Activated CD4-positive, alpha-beta T cell treated with anti-CD3 and anti-CD28 coated beads for 24 hours (primary cell): ENCODE measurements around the gene FTCD.
"Not testable (repeated sequence)": the region's sequence is repeated elsewhere in the genome, so short reads cannot be mapped to it uniquely, and the experiment has no call there.

Experiments
- DNase-seq, 2 donors: peaks; one replicate each; pipeline ENCODE4 v3.0.0-alpha.2; 2020; ENCODE audit warnings: low read depth in 2 of 2

The FTCD gene

DNA sequence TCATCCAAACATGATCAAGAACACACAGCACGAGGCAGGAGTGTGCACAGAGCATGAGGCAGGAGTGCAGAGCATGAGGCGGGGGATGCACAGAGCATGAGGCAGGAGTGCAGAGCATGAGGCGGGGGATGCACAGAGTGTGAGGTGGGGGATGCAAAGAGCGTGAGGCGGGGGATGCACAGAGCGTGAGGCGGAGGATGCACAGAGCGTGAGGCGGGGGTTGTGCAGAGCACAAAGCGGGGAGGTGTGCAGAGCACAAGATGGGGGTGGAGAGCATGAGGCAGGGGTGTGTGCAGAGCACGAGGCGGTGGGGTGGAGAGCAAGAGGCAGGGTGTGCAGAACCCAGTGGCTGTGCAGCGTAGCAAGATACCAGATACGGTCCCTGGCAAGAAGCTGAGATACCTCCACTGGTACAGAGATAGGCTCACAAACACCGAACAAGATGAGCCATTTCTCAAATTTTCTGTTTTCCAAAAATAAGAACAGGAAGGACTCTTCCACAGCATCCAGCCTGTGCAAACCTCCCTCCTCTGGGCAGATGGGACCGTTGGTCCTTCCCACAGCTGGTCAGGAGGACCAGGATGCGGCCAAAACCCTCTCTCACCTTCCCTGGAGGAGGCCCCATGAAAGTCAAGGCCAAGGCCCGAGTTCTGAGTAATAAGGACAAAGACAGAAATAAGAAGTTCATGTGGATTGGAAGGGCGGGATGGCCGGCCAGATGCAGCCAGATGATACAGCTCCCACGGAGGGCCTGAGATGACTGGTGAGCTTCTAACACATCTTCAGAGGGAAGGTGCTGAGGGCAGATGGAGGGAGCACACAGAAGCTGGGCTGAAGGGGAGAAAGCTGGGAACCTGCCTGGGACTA, 16.9 kb upstream of the FTCD start:
- DNase-seq = no peak

DNA sequence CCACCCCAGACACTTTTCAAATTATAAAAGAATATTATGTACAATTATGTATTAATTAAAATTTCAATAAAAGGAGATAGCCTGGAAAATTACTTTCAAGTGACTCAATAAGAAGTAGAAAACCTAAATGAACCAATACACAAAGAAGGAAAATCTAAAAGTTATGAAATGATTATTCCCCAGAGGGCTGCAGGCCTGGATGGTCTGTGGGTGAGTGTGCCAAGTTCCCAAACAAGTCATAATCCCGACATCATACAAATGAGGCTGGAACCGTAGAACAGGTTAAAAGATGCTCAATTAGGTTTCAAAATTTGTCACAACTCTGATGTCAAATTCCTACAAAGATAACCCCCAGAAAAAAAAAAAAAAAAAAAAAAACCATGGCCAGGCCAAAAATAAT, 16.2 kb upstream of the FTCD start:
- DNase-seq = no peak

DNA sequence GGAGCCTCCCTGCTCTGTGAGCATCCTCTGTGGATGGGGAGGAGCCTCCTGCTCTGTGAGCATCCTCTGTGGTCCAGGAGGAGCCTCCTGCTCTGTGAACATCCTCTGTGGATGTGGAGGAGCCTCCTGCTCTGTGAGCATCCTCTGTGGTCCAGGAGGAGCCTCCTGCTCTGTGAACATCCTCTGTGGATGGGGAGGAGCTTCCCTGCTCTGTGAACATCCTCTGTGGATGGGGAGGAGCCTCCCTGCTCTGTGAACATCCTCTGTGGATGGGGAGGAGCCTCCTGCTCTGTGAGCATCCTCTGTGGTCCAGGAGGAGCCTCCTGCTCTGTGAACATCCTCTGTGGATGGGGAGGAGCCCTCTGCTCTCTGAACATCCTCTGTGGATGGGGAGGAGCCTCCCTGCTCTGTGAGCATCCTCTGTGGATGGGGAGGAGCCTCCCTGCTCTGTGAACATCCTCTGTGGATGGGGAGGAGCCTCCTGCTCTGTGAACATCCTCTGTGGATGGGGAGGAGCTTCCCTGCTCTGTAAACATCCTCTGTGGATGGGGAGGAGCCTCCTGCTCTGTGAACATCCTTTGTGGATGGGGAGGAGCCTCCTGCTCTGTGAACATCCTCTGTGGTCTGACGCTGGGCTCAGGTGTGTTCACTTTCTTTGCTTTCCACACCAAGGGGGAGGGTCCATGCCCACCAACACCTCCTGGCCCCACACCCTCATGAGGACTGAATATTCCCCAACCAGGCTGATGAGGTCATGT, 15.2 kb upstream of the FTCD start:
- not testable (repeated sequence) for DNase-seq

DNA sequence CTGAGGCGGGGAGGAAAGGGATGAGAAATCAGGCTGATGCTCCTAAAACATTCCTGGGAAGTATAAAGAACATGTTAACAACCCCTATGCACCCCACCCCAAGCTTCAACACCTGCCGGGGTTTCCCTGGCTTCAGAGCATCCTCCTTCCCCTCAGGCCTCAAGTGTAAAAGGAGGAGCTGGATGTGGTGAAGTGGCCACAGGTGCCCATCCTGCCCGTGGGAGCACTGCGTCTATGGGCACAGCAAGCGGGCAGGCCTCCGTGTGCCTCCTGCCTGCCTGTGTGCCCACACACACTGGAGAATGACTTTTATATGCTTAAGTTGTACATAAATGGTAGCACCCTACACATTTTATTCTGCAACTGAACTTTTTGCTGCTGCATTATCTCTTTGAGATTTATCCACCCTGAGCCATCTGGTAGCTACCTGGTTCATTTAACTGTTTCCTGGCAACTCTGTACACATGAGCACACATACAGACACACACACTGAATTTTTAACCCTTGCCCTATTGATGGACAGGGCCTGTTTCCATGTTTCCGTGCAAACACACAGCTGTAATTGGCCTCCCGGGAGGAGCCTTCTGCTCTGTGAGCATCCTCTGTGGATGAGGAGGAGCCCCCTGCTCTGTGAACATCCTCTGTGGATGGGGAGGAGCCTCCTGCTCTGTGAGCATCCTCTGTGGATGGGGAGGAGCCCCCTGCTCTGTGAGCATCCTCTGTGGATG, 13.4 kb upstream of the FTCD start:
- no peak for DNase-seq

DNA sequence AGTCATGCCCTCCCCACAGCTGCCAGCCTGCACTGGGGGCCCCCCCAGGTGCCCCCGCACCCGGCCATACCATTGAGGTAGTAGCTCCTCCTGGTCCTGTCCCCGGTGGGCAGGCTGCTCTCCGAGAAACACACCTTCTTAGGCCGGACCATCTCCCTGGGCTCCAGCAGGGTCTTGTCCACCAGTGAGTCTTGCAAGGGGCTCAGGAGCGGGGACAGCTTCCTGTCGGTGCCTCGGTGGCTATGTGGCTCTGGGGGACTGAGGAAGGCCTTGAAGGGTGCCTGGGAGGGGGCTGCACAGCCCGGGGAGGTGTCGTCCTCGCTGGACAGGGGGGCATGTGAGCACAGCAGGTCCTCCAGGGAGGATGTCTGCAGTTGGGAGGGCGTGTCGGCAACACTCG, 12.9 kb upstream of the FTCD start:
- no peak for DNase-seq

DNA sequence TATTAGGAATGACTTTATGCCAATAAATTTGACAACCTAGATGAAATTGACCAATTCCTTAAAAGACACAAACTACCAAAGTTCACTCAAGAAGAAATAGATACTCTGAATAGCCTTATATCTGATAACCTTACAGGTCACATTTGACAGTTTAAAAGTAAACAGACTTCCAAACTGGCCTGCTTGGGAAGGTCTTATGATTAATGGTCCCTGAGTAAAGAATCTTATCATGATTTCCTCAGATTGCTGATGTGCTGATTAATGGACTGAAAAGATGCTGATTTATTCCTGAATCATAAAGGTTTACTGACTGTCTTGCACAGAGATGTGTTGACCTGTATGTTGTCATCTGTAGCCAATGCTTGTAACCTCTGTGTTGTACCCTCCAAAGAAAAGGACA, 9.7 kb upstream of the FTCD start:
- DNase-seq = no peak

DNA sequence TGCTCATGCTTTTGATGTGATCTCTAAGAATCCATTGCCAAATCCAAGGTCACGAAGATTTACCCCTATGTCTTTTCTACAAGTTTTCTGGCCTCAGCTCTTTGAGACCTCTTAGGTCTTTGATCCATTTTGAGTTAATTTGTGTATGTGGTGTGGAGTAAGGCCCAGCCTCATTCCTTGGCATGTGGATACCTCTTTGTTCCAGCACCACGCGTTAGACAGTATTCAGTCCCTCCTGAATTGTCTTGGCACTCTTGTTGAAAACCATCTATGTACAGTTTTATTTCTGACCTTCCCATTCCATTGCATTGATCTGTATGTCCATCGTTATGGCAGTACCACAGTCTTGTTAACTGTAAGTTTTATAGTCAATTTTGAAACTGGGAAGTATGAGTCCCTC, 8.0 kb upstream of the FTCD start:
- no peak for DNase-seq

DNA sequence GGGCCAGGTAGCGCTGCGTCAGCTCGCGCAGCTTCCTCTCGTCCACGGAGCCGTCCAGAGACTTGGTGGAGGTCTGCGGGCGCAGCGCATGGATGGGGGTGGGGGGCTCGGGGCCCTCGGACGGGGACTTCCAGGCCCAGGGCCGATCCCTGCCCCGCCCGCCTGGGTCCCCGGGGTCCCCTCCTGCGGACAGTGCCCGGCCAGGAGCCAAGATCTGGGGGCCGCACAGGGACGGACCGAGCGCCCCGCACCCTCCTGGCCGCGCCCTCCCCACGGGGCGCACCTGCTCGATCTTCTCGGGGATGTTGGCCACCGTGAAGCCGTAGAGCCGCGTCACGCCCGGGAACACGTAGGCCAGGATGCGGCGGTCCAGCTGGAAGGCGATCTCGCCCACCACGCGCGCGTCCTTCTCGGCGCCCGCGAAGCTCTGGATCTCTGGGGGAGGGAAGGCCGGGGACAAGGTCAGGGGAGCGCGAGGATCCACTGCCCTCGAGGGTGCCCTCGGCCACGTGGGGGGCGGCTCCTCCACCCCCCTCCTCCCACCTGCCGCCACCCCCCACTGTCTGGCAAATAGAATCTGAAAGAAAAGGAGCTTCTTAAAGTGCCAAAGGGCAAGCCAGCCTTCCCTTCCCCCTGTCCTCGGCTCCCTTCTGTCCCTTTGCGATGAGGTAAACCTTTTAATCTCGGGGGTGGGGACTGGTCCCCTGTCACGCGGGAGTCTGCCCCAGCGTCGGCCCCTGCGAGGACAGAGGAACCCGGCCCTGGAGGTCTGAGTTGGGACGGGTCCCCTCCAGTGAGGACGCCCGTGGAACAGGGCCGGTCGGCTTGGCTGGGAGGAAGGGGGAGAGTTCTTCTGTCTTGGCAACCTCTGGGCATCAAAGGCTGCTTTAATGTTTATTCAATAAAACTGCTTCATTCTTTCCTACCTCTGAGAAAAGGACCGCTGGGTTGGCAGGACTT, 6.5 kb upstream of the FTCD start:
- DNase-seq = no peak

DNA sequence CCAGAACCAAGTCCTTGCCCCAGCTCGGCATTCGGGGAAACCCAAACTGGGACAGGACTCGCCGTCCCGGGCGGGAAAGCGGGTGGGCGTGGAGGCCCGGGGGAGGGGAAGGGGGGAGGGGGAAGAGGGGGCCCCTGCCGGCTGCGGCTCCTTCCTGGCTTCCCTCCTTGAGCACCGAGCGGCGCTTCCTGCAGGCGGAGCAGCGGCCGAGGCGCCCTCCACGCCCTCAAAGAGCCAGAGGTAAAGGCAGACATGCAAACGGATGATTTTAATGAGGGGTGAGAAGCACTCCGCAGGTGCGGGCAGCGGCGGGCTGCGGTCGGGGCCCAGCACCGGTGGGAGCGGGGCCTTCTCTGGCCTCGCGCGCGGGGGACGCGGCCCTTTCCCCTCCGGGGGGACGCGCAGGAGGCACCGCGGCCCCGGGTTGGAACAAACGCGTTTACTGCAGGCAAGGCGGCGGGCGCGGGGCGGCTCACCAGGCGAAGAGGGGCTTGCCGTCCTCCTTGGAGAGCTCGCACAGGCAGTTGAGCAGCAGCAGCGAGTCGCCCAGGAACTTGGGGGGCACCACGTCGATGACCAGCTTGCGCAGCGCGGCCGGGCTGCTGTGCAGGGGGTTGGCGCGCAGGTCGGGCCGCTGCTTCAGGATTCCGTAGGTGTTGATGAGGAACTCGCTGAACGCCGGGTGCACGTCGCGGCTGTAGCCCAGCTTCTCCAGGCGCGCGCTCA, 5.7 kb upstream of the FTCD start:
- no peak for DNase-seq

DNA sequence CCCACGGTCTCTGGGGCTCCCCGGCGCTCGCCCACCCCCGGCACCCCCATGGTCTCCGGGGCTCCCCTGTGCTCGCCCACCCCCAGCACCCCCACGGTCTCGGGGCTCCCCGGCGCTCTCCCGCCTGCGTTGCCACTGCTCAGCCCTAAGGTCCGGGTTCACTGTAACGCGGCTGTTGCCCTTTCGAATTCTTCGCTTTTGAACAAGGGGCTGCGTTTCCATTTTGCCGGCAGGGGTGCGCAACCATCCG, 5.2 kb upstream of the FTCD start:
- DNase-seq = no peak

DNA sequence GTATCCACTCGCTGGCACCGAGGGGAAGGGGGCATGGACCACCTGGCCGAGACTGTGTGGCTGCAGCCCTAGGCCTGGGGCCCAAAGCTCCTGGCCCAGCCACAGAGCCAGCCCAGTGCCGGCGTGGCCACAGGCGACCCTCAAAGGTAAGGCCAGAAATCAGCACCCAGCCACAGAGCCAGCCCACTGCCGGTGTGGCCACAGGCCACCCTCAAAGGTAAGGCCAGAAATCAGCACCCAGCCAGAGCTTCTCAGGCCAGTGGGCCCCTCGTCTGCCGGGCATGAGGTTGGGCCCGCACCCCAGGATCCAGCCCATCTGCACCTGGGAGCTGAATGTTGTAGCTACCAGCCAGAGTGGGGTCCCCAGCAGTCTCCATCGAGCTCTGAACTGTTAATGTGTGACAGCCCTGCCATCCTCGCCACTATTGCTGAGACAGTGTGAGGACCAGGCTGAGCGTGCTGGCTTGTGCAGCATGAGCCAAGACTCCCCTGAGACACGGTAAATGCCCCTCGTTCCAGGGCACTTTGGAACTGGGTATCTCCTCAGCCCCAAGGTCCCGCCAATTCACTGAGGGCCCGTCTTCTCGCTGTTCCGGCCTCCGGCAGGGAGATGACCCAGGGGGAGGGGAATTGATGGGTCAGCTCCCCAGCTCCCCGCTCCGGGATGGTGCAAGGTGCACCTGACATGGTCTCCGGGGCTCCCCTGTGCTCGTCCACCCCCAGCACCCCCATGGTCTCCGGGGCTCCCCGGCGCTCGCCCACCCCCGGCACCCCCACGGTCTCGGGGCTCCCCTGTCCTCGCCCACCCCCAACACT, 4.7 kb upstream of the FTCD start:
- no peak for DNase-seq

DNA sequence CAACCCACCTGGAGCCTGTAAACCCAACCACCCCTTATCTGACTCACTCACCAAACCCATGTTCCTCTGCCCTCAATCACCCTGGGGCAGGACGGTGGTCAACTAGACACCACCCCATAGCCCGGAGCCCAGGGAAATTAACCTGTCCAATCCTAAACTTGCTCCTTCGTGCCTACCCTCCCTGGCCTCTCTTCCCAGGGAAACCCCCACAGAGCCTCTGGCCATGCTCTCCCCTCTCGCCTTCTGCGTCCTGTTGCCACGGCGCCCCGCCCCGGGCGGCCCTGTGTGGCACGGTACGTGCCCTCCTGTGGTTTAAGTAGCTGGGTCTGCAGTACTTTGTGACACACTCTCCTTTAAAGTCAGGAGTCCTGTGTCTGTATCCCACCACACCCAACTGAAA, 4.0 kb upstream of the FTCD start:
- no peak for DNase-seq

DNA sequence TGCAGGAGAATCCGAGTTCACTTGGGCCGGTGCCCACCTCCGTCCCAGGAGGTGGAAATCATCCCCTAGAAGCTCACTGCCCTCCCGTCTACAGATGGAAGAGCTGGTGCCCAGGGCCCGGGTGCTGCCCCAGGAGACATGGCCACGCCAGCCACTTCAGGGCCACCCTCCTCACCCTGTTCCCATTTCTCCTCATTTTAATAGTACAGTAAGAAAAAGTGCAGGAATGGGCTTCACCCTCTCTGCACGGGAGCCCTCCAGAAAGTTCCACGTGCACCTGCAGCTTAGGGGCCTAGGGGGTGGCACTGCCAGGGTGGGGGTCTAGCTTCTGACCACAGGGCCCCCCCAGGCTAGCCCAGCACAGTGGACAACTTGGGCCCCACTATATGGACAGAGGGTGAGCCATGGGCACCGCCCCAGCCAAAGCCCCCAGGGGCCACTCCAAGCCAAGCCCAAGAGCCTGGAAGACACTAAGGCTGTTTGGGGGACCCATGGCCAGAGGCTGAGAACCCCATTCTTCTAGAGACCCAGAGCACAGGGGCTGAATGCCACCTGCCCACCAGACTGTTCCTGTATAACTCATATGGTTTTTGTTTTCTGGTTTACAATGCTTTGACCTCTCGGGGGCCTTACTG, 3.4 kb upstream of the FTCD start:
- no peak for DNase-seq

DNA sequence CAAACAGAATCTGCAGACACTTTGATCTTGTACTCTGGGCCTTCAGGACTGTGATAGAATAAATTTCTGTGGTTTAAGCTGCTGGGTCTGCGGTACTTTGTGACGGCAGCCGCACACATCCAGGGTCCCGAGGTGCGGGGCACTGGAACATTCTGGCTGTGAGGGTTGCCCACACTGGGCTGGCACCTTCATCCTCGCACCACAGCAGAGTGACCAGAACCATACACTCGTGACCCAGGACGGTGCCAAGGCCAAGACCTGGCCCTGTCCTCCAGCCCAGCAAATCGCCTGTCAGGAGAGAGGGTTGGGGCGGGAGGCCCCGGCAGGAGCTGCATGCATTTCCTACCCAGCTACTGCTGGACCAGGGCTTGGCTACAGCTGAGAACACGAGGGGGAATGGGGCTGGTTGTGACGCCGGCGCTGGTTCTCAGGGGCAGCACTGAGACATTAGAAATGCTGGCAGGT, 2.6 kb upstream of the FTCD start:
- no peak for DNase-seq

DNA sequence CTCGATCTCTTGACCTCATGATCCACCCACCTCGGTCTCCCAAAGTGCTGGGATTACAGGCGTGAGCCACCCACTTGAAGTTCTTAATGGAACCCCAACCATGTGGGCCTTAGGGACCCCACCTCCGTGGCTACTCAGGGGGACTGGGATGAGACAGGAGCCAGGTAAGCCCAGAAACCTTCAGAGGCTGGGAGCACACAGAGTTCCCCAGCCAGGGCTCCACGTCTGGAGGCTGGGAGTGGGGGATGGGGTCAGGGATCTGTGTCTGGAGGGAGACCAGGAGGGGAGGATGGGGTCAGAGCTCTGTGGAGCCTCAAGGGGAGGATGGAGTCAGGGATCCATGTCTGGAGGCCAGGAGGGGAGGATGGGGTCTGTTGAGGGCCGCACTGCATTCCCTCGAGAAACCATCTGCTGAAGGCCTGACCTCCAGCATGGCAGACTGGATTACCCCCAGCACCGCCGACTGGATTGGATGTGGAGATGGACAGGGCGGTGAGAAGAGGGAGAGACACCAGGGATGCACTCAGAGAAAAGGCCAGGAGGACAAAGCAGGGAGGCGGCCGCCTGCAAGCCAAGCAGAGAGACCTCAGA, 2.1 kb upstream of the FTCD start:
- no peak for DNase-seq

DNA sequence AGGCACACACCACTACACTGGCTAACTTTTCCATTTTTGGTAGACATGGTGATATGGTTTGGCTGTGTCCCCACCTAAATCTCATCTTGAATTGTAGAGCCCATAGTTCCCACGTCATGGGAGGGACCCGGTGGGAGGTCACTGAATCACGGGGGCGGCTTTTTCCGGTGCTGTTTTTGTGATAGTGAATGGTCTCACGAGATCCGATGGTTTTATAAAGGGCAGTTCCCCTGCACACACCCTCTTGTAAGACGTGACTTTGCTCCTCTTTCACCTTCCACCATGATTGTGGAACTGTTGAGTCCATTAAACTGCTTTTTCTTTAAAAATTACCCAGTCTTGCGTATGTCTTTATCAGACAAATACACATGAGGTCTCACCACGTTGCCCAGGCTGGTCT, 1.3 kb upstream of the FTCD start:
- no peak for DNase-seq

DNA sequence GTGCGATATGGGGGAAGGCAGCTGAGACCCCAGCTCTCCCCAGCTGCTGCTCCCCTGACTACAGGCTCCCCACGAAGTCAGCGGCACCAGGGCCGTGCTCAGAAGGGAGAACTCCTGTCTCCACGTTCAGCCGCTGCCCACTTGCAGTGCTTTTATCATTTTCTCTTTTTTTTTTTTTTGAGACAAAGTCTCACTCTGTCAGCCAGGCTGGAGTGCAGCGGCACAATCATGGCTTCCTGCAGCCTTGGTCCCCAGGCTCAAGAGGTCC, 933 bp upstream of the FTCD start:
- no peak for DNase-seq

DNA sequence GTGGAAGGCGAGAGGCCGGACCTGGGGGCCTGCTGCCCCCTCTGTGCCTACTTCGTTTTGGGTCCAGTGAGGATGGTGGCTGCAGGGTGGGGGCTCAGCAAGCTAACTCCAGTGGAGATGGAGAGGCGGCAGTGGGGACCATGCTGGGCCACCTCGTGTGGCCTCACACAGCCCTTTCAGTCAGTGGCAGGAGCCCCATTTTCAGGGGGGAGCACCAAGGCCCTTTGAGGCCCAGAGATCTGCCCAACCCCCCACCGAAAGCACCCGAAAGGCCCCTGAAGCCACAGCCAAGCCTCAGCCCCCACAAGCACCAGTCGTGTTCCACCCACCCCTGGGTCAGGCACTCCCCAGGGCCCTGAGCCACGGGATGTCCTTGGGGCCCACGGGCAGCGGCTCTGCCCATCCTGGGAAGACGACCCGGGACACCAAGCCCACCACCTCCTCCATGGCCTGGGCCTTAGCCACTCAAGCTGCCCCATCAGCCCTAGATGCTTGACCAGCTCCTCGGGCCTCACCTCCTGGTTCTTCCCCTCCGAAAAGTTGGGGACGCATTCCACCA, 345 bp downstream of the FTCD start:
- DNase-seq = no peak
